Smooth muscle cell (in vitro differentiated cells): ENCODE data around the gene ARHGAP6. TPM values are rescaled to one million over a fixed set of nuclear protein-coding genes. Genes with fewer than 3 reads are reported as not detected.
"Not testable (repeated sequence)": the region's sequence is repeated elsewhere in the genome, so short reads cannot be mapped to it uniquely, and the experiment has no call there.

ENCODE experiments used
- DNase-seq: peaks from one replicate; lab custom pipeline; 2025; ENCODE audit not compliant: unreplicated experiment; lab: John Stamatoyannopoulos, UW
- H2AFZ ChIP-seq: fragments of 200-600 bp; sonication (generic); 2 replicates; pipeline ENCODE4 v1.6.0; 2016; ENCODE audit warnings: antibody characterized with exemption, low read depth, mild to moderate bottlenecking
- H3F3A ChIP-seq: fragments of 200-600 bp; sonication (generic); 2 replicates; pipeline ENCODE4 v1.6.0; 2017; ENCODE audit warnings: antibody characterized with exemption, low read depth
- H3K27ac ChIP-seq: fragments of 200-600 bp; sonication (generic); 2 replicates; pipeline ENCODE4 v1.5.1; 2016; ENCODE audit warnings: low read depth, mild to moderate bottlenecking
- H3K27me3 ChIP-seq: fragments of 200-600 bp; sonication (generic); 2 replicates; pipeline ENCODE4 v1.6.1; 2016; ENCODE audit warnings: low read depth, mild to moderate bottlenecking
- H3K36me3 ChIP-seq: fragments of 200-600 bp; sonication (generic); 2 replicates; pipeline ENCODE4 v1.5.1; 2016; ENCODE audit warnings: low read depth
- H3K4me1 ChIP-seq: fragments of 200-600 bp; sonication (generic); 2 replicates; pipeline ENCODE4 v1.5.1; 2016; ENCODE audit warnings: low read depth
- H3K4me2 ChIP-seq: fragments of 200-600 bp; sonication (generic); 2 replicates; pipeline ENCODE4 v1.6.0; 2016; ENCODE audit warnings: mild to moderate bottlenecking
- H3K4me3 ChIP-seq: fragments of 200-600 bp; sonication (generic); 2 replicates; pipeline ENCODE4 v1.5.1; 2016; ENCODE audit warnings: mild to moderate bottlenecking
- H3K79me2 ChIP-seq: fragments of 200-600 bp; sonication (generic); 2 replicates; pipeline ENCODE4 v1.6.0; 2016; ENCODE audit warnings: low read depth, mild to moderate bottlenecking
- H3K9ac ChIP-seq: fragments of 200-600 bp; sonication (generic); 2 replicates; pipeline ENCODE4 v1.6.0; 2016; ENCODE audit warnings: low read depth
- H3K9me3 ChIP-seq: fragments of 200-600 bp; sonication (generic); replicated peaks from 2 replicates; pipeline ENCODE4 v1.5.1; 2016; ENCODE audit warnings: low read depth
- H4K20me1 ChIP-seq: fragments of 200-600 bp; sonication (generic); 2 replicates; pipeline ENCODE4 v1.6.0; 2016; ENCODE audit warnings: low read depth
- CTCF ChIP-seq: fragments of 200-600 bp; sonication (generic); IDR thresholded peaks from 2 replicates; pipeline ENCODE4 v1.5.1; 2017; ENCODE audit warnings: borderline replicate concordance, mild to moderate bottlenecking, antibody characterized with exemption; ENCODE audit not compliant: insufficient read depth, poor library complexity, severe bottlenecking
- WGBS: methylation state at CpG from one replicate; pipeline ENCODE4 v1.1.7; 2016; ENCODE audit warnings: low lambda C conversion rate; 5-methylcytosine and 5-hydroxymethylcytosine counted together
- polyA plus RNA-seq: library from polyadenylated mRNA; unstranded; fragments of >200 nt; fragmentation: Nextera tagmentation; extraction: Ambion mirVana; gene quantifications from 2 replicates; pipeline ENCODE4 v1.2.1, GENCODE V29; 2016
- total RNA-seq: library from RNA; depleted of rRNA; stranded (reverse); fragments of >200 nt; gene quantifications from 2 replicates; pipeline ENCODE4 v1.2.3, GENCODE V29; 2014

The ARHGAP6 gene
- total and polyA plus RNA-seq, 2 experiments from 2014 or later = 0.55 to 0.90 TPM

- WGBS = 67% methylated on average over 2 of the region's 2 CpGs
- Histone ChIP-seq H3K79me2 (no peaks in the 10 kb centered on the region), H3K9ac (no peak overlapping the region), H3K27ac (no peak overlapping the region), H3K4me3 (no peak overlapping the region), H3K27me3 (no peaks in the 10 kb centered on the region), H4K20me1 (no peaks in the 10 kb centered on the region), H3F3A (no peaks in the 10 kb centered on the region), H3K4me1 (no peaks in the 10 kb centered on the region), H3K4me2 (no peak overlapping the region), H3K36me3 (no peaks in the 10 kb centered on the region), H2AFZ (no peak overlapping the region), H3K9me3 (peaks cover 3% of the 10 kb centered on the region)
- no peak for DNase-seq
- TF ChIP-seq CTCF = no peak
These were observed 84.9 kb downstream of the ARHGAP6 start for GRCh38 chrX:11580789-11581188.

- H3K9me3 ChIP-seq = peaks cover 3% of the 10 kb centered on the region
- no peaks in the 10 kb centered on the region for H3K27me3 ChIP-seq
- H3K9ac ChIP-seq = no peak overlapping the region
- H2AFZ ChIP-seq = no peak overlapping the region
- H3K4me2 ChIP-seq = no peak overlapping the region
- no peak overlapping the region for H3K4me3 ChIP-seq
- no peak for DNase-seq
- H3K79me2 ChIP-seq = no peaks in the 10 kb centered on the region
- no peaks in the 10 kb centered on the region for H3K36me3 ChIP-seq
- no peaks in the 10 kb centered on the region for H3K4me1 ChIP-seq
- 53% methylated on average over 7 of the region's 7 CpGs for WGBS
- no peaks in the 10 kb centered on the region for H4K20me1 ChIP-seq
- no peak overlapping the region for H3K27ac ChIP-seq
- TF ChIP-seq CTCF = no peak
- H3F3A ChIP-seq = no peaks in the 10 kb centered on the region
These were observed 85.8 kb downstream of the ARHGAP6 start for GRCh38 chrX:11579636-11580600.

- H3K36me3 ChIP-seq, H3K27me3 ChIP-seq, H3K27ac ChIP-seq, H3K79me2 ChIP-seq, H3K9me3 ChIP-seq, H3K4me1 ChIP-seq, DNase-seq, H3K9ac ChIP-seq, H3F3A ChIP-seq, H4K20me1 ChIP-seq, H3K4me2 ChIP-seq, H2AFZ ChIP-seq, H3K4me3 ChIP-seq: not testable (repeated sequence)
- WGBS = 84% methylated on average over 1 of the region's 1 CpG
These were observed 87.4 kb downstream of the ARHGAP6 start for GRCh38 chrX:11578301-11578700.

GRCh38 chrX:11577603-11578002, 88.1 kb downstream of the ARHGAP6 start:
- Histone ChIP-seq H3K4me2 (no peak overlapping the region), H3K9ac (no peak overlapping the region), H3K36me3 (no peaks in the 10 kb centered on the region), H3K27me3 (no peaks in the 10 kb centered on the region), H3K79me2 (no peaks in the 10 kb centered on the region), H4K20me1 (no peaks in the 10 kb centered on the region), H2AFZ (no peak overlapping the region), H3K4me3 (no peak overlapping the region), H3K27ac (no peak overlapping the region), H3K9me3 (peaks cover 3% of the 10 kb centered on the region), H3F3A (no peaks in the 10 kb centered on the region), H3K4me1 (no peaks in the 10 kb centered on the region)
- no peak for DNase-seq
- WGBS = 87% methylated on average over 3 of the region's 3 CpGs
- no peak for TF ChIP-seq CTCF
